22Rv1 (cell line): ENCODE results near the gene CPSF3.

Source experiments
- H3K27ac ChIP-seq: fragments of 450-650 bp; 2 replicates; pipeline ENCODE4 v1.5.1; 2017
- ZFX ChIP-seq: fragments of 450-650 bp; IDR thresholded peaks from 2 replicates; pipeline ENCODE4 v1.6.1; 2017; ENCODE audit warnings: antibody characterized with exemption, borderline replicate concordance
- TF ChIP-seq, protein P1 (sequence below): fragments of 450-650 bp; IDR thresholded peaks from 2 replicates; pipeline ENCODE4 v1.5.1; 2017; ENCODE audit warnings: mild to moderate bottlenecking

The CPSF3 gene

DNA sequence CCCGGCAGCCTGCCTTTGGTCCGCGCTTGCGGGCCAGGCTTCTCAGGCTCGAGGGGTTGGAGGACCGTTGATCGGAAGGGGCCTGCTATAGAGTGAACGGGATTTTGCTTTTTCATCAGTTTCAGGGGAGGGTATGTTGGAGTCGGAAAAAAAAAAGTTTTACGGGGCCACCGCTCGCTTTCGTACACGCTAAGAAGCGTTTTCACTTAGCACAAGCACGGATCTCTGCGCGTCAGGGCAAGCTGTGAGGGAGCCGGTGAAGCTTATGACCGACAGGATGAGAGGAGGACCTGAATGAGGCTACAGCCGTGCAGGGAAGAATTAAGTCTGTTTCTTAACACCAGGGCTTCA lies 443 bp downstream of the CPSF3 start:
- H3K27ac ChIP-seq, result peak overlapping the region; percentile 75
- TF ChIP-seq ZFX, result no peak
- TF ChIP-seq, protein P1, sequence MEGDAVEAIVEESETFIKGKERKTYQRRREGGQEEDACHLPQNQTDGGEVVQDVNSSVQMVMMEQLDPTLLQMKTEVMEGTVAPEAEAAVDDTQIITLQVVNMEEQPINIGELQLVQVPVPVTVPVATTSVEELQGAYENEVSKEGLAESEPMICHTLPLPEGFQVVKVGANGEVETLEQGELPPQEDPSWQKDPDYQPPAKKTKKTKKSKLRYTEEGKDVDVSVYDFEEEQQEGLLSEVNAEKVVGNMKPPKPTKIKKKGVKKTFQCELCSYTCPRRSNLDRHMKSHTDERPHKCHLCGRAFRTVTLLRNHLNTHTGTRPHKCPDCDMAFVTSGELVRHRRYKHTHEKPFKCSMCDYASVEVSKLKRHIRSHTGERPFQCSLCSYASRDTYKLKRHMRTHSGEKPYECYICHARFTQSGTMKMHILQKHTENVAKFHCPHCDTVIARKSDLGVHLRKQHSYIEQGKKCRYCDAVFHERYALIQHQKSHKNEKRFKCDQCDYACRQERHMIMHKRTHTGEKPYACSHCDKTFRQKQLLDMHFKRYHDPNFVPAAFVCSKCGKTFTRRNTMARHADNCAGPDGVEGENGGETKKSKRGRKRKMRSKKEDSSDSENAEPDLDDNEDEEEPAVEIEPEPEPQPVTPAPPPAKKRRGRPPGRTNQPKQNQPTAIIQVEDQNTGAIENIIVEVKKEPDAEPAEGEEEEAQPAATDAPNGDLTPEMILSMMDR, result no peak

GRCh38 chr2:9424447-9425164 lies 1.2 kb downstream of the CPSF3 start:
- TF ChIP-seq ZFX, result no peak
- TF ChIP-seq, protein P1, result no peak
- H3K27ac ChIP-seq, result no peak overlapping the region

DNA sequence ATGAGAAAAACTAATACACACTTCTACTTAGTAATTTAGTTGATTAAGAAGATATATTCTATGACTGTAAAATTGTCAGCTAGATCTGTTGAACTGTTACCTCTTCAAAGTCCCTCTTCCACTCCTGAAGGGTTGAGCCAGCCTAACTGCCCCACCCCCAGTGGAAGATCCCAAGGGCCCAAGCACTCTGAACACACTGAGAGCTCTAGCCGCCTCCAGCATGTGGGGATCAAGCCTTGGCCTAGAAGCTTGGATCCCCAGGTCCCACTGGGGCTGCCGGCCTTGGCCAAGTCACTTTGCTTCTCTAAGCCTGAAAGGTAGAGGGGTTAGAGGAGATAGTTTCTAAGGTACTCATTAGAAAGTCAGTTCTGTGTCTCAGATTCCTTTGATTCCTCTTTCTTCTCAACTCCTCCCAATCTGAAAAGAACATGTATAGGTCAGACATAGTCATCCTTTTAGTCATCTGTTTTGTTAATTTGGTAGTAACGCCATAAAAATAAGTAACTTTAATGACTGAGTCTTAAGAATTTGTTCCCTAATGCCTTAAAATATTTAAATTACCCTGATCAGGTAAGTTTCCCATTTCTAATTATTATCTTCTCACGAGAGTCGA lies 5.6 kb downstream of the CPSF3 start:
- H3K27ac ChIP-seq, result no peak overlapping the region
- TF ChIP-seq ZFX, result no peak
- TF ChIP-seq, protein P1, result no peak

GRCh38 chr2:9430316-9431293 lies 7.2 kb downstream of the CPSF3 start:
- TF ChIP-seq ZFX, result no peak
- TF ChIP-seq, protein P1, result no peak
- no peak overlapping the region for H3K27ac ChIP-seq

DNA sequence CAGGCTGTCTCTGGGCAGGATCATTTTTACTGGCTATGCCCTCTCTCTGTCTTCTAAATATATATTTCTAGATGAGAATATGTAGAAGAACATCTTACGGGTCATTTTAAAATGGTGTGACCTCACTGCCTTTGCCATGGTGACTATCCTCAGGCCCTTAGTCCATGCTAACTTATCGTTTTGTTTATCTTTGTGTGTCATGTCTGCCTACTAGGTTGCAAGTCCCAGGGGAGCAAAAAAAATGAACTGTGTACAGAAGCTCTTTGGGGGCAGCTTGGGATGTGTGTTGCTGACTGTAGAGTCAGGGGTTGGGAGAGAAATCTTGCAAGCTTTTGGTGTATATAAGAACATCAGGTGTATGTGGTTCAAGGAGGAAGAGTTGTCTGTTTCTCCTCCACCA lies 11.0 kb downstream of the CPSF3 start:
- TF ChIP-seq, protein P1, result no peak
- no peak for TF ChIP-seq ZFX
- H3K27ac ChIP-seq, result no peak overlapping the region

- H3K27ac ChIP-seq, result no peak overlapping the region
- TF ChIP-seq ZFX, result no peak
- TF ChIP-seq, protein P1, result no peak
Observed at GRCh38 chr2:9439536-9439935, 16.1 kb downstream of the CPSF3 start.
